GM12878 (cell line): ENCODE data around the gene CHCHD3. TPM values are rescaled to one million over a fixed set of nuclear protein-coding genes. Genes with fewer than 3 reads are reported as not detected.

Experiments
- ATAC-seq: fragments of 200-7000 bp; cut with Tn5 transposase; 3 replicates; pipeline ENCODE4 v1.9.1; 2020; ENCODE audit warnings: mild to moderate bottlenecking, moderate library complexity
- BruUV-seq: library from RNA; stranded (reverse); fragments of 400-500 nt; replicated peaks from 2 replicates; lab custom pipeline; 2021; lab: Mats Ljungman, UMichigan
- CTCF ChIA-PET: fragments of 300-600 bp; sonication (Branson Sonifier 250); formaldehyde crosslinking; extraction: SDS; loops from one replicate; lab custom pipeline; 2021; ENCODE audit warnings: inconsistent platforms; lab: Yijun Ruan, JAX
- POLR2A ChIA-PET: fragments of 350-600 bp; formaldehyde crosslinking; extraction: SDS; loops from one replicate; lab custom pipeline; 2021; ENCODE audit warnings: inconsistent platforms; lab: Charles Lee
- RAD21 ChIA-PET: fragments of 300-600 bp; sonication (Branson Sonifier 250); formaldehyde crosslinking; loops from one replicate; lab custom pipeline; 2023; ENCODE audit warnings: antibody characterized with exemption; ENCODE audit not compliant: unreplicated experiment; lab: Charles Lee
- SMC1A ChIA-PET: fragments of 300-600 bp; sonication (Branson Sonifier 250); formaldehyde crosslinking; loops from one replicate; lab custom pipeline; 2023; ENCODE audit not compliant: unreplicated experiment, uncharacterized antibody; lab: Charles Lee
- DNase-seq: peaks from one replicate; pipeline ENCODE4 v3.0.0-alpha.2; 2011; ENCODE audit warnings: low read depth, low spot score
- FAIRE-seq: peaks from 3 replicates; lab custom pipeline; 2011; peaks lifted over from hg19 to GRCh38; lab: Jason Lieb, UNC
- H2AFZ ChIP-seq: 2 replicates; pipeline ENCODE4 v1.6.0; 2011; ENCODE audit warnings: low read depth, low read length, control low read depth; ENCODE audit not compliant: control insufficient read depth
- H3K27ac ChIP-seq: 2 replicates; pipeline ENCODE4 v1.5.1; 2011; ENCODE audit warnings: control low read depth; ENCODE audit not compliant: control insufficient read depth, insufficient read depth
- H3K27me3 ChIP-seq, 2 experiments: replicated peaks in 1 of 2; 2 replicates each; pipeline versions ENCODE4 v1.6.0 to v1.6.1; 2011; ENCODE audit warnings: low read length in 1 of 2; ENCODE audit not compliant: control insufficient read depth in 2 of 2, insufficient read depth in 2 of 2
- H3K36me3 ChIP-seq, 2 experiments: 2 replicates each; pipeline ENCODE4 v1.5.1; 2011; ENCODE audit warnings: low read length in 1 of 2; ENCODE audit not compliant: control insufficient read depth in 2 of 2, insufficient read depth in 2 of 2
- H3K4me1 ChIP-seq: 2 replicates; pipeline ENCODE4 v1.6.1; 2011; ENCODE audit warnings: mild to moderate bottlenecking, low read length, moderate library complexity, mixed read lengths; ENCODE audit not compliant: control insufficient read depth, insufficient read depth
- H3K4me2 ChIP-seq: 2 replicates; pipeline ENCODE4 v1.6.0; 2011; ENCODE audit warnings: control low read depth; ENCODE audit not compliant: control insufficient read depth, insufficient read depth
- H3K4me3 ChIP-seq: fragments of 200-600 bp; sonication (generic); 2 replicates; pipeline ENCODE4 v1.5.1; 2016
- H3K79me2 ChIP-seq: 2 replicates; pipeline ENCODE4 v1.6.0; 2011; ENCODE audit warnings: low read length; ENCODE audit not compliant: control insufficient read depth, insufficient read depth
- H3K9ac ChIP-seq: 2 replicates; pipeline ENCODE4 v1.8.0; 2011; ENCODE audit warnings: low read length, control low read depth, mixed read lengths; ENCODE audit not compliant: control insufficient read depth, insufficient read depth
- H3K9me3 ChIP-seq: replicated peaks from 3 replicates; pipeline ENCODE4 v1.5.1; 2011; ENCODE audit warnings: mild to moderate bottlenecking, low read length; ENCODE audit not compliant: control insufficient read depth, insufficient read depth
- H4K20me1 ChIP-seq: 2 replicates; pipeline ENCODE4 v1.6.0; 2011; ENCODE audit not compliant: control insufficient read depth, insufficient read depth
- CREB1 ChIP-seq: IDR thresholded peaks from 2 replicates; pipeline ENCODE4 v1.6.1; 2012; ENCODE audit warnings: low read depth, mild to moderate bottlenecking, inconsistent platforms
- CREM ChIP-seq: IDR thresholded peaks from 2 replicates; pipeline ENCODE4 v1.6.1; 2014; ENCODE audit warnings: antibody characterized with exemption, low read depth
- EED ChIP-seq: sonication (generic); IDR thresholded peaks from 2 replicates; pipeline ENCODE4 v1.6.1; 2016; ENCODE audit warnings: antibody characterized with exemption, low read depth
- ETV6 ChIP-seq, 2 experiments: fragments of 450-650 bp in 1 of 2; IDR thresholded peaks in 1 of 2; conservative IDR thresholded peaks in 1 of 2; 2 replicates each; pipeline ENCODE4 v1.6.1; 2014; ENCODE audit warnings: antibody characterized with exemption in 1 of 2, borderline replicate concordance in 1 of 2, low read depth in 1 of 2, mild to moderate bottlenecking in 1 of 2, moderate library complexity in 1 of 2
- JUNB ChIP-seq: IDR thresholded peaks from 2 replicates; pipeline ENCODE4 v1.6.1; 2016; ENCODE audit warnings: antibody characterized with exemption, mild to moderate bottlenecking
- MEF2A ChIP-seq: IDR thresholded peaks from 2 replicates; pipeline ENCODE4 v1.6.1; 2011; ENCODE audit warnings: low read depth, mild to moderate bottlenecking, low read length, moderate library complexity; ENCODE audit not compliant: insufficient read depth
- NFIC ChIP-seq: IDR thresholded peaks from 2 replicates; pipeline ENCODE4 v1.6.1; 2012; ENCODE audit warnings: low read depth, mild to moderate bottlenecking, inconsistent platforms, low read length, moderate library complexity
- POLR2AphosphoS2 ChIP-seq: IDR thresholded peaks from 2 replicates; pipeline ENCODE4 v1.6.1; 2011; ENCODE audit warnings: low read depth, mild to moderate bottlenecking, low read length, improper control_type of control experiment, moderate library complexity
- POLR2AphosphoS5 ChIP-seq: IDR thresholded peaks from 2 replicates; pipeline ENCODE4 v1.6.1; 2011; ENCODE audit warnings: mild to moderate bottlenecking, low read length, inconsistent platforms
- RUNX3 ChIP-seq: IDR thresholded peaks from 2 replicates; pipeline ENCODE4 v1.6.1; 2012; ENCODE audit warnings: low read length, inconsistent platforms
- SIN3A ChIP-seq: IDR thresholded peaks from 2 replicates; pipeline ENCODE4 v1.6.1; 2012; ENCODE audit warnings: low read depth, low read length, improper control_type of control experiment
- TCF7 ChIP-seq: IDR thresholded peaks from 2 replicates; pipeline ENCODE4 v1.6.1; 2014; ENCODE audit warnings: antibody characterized with exemption, borderline replicate concordance
- ZBED1 ChIP-seq: IDR thresholded peaks from 2 replicates; pipeline ENCODE4 v1.6.1; 2016; ENCODE audit warnings: borderline replicate concordance
- ZSCAN29 ChIP-seq: fragments of 450-650 bp; IDR thresholded peaks from 2 replicates; pipeline ENCODE4 v1.6.1; 2017; ENCODE audit warnings: mild to moderate bottlenecking, moderate library complexity
- WGBS: methylation state at CpG from one replicate; pipeline ENCODE4 v1.1.6; 2016; ENCODE audit warnings: low lambda C conversion rate; ENCODE audit not compliant: insufficient replicate concordance, insufficient coverage; ENCODE audit errors: missing lambda C conversion rate; 5-methylcytosine and 5-hydroxymethylcytosine counted together
- in situ Hi-C: fragments of 300-500 bp; cut with MboI; formaldehyde crosslinking; loops from 9 replicates; pipeline ENCODE4 v1.14.3; 2018; ENCODE audit warnings: mixed read lengths
- intact Hi-C: fragments of 100-400 bp; cut with micrococcal nuclease; formaldehyde crosslinking; loops from one replicate; pipeline ENCODE4 v1.14.2; 2022; ENCODE audit not compliant: unreplicated experiment
- polyA plus RNA-seq, 11 experiments: library from polyadenylated mRNA; depleted of rRNA in 4 of 11; unstranded in 6 of 11; stranded (reverse) in 5 of 11; fragments of >200 nt; fragmentation: Nextera tagmentation in 4 of 11; fragmentation: Illumina TruSeq in 1 of 11; extraction: Ambion mirVana in 4 of 11; extraction: Trizol in 1 of 11; gene quantifications; 1 replicate in 1 of 11; 2 replicates in 10 of 11; pipeline versions ENCODE4 v1.2.1 to v1.2.3, GENCODE V29; 2011 to 2016; ENCODE audit warnings: inconsistent platforms in 2 of 11, missing spikeins in 2 of 11, low read depth in 1 of 11
- total RNA-seq, 4 experiments: library from RNA; depleted of rRNA in 3 of 4; stranded (reverse); fragments of >200 nt in 3 of 4; fragmentation: Illumina TruSeq in 1 of 4; extraction: Trizol in 1 of 4; gene quantifications; 2 replicates each; pipeline versions ENCODE4 v1.2.1 to v1.2.3, GENCODE V29; 2013 to 2021
- TF ChIP-seq, protein P1 (sequence below): fragments of 150-350 bp; IDR thresholded peaks from 2 replicates; pipeline ENCODE4 v1.6.1; 2016; ENCODE audit warnings: low read depth, low read length
- TF ChIP-seq, protein P2 (sequence below): fragments of 450-650 bp; IDR thresholded peaks from 2 replicates; pipeline ENCODE4 v1.6.1; 2017; ENCODE audit warnings: borderline replicate concordance
- TF ChIP-seq, protein P3 (sequence below): IDR thresholded peaks from 2 replicates; pipeline ENCODE4 v1.6.1; 2012; ENCODE audit warnings: low read length, inconsistent platforms

Gene CHCHD3
- total and polyA plus RNA-seq, 10 of the 15 experiments (the other 5 are each of a cell fraction or from before 2014, with no cell fraction given), result 38.3 to 178 (median 96.2) TPM

DNA sequence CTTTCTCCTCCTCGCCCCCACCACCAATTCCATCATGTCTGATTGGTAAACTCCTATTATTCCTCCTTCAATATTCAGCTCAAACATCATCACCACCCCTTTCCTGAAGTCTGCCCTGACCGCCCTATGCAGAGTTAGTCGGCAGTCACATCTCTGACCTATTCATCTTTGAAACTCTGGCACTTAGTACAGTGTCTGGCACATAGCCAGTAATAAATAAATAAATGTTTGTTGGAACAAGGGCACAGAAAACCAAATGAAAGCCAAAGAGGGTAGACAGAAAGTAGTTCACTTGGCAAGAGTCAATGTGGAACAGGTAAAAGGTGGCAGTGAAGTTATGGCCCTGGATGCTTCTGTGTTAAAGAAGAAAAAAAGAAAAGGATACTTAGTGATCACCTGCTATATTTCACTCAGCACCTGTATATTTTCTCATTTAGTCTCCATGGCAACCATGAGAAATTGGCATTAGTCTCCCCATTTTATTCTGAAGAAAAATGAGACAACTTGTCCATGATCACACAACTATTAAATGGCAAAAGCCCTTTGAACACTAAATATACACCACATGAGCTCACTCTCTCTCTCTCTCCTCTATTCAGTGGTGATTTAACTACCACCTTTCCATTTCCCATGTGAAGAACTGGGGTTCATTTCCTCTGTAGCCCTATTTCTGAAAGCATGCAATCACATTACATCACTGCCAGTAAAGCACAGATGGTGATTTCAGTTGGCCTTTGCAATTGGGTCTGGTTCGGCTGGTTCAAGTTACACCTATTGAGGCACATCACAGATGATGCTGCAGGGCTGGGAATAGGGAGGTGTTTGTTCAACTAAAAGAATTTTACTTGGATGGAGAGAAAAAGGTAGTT, 25.3 kb downstream of the CHCHD3 start:
- intact Hi-C loops, result no loop called here
- in situ Hi-C loops, result no loop called here
- no peak overlapping the region for H3K27ac ChIP-seq
- SMC1A ChIA-PET, result interaction anchor here (0.5 to 1.5 kb wide), 3 partner anchors 197 to 337 kb away, joined by 3 to 4 read pairs (median 3); no protein-coding TSS in a partner anchor
- no peaks in the 10 kb centered on the region; a peak in 1 of 4 replicates for H3K36me3 ChIP-seq
- no TSS peak for BruUV-seq
- H3K9ac ChIP-seq, result no peak overlapping the region
- POLR2A ChIA-PET, result no interaction called here
- FAIRE-seq (peak; percentile 31), DNase-seq (no peak), ATAC-seq (peak; percentile 12)
- no peak overlapping the region for H2AFZ ChIP-seq
- WGBS, result 79% methylated on average over 4 of the region's 4 CpGs
- peaks cover 45% of the 10 kb centered on the region for H3K79me2 ChIP-seq
- H3K4me3 ChIP-seq, result no peak overlapping the region
- no peak overlapping the region for H3K4me2 ChIP-seq
- H3K27me3 ChIP-seq, result no peaks in the 10 kb centered on the region
- H4K20me1 ChIP-seq, result no peaks in the 10 kb centered on the region
- RAD21 ChIA-PET, result no interaction called here
- H3K9me3 ChIP-seq, result no peaks in the 10 kb centered on the region
- CTCF ChIA-PET, result interaction anchor here (0.6 to 2.1 kb wide), 3 partner anchors 9 to 25 kb away, joined by 3 to 5 read pairs (median 3); partner anchors contain the start of gene CHCHD3
- H3K4me1 ChIP-seq, result peaks cover 18% of the 10 kb centered on the region
- peak; percentile 61; the same call in 1 of the 2 replicates for TF ChIP-seq TCF7
- peak in 1 of 2 experiments; percentile 81; a peak in 2 of 4 replicates for TF ChIP-seq ETV6 (conservative IDR thresholded peaks at IDR 0.05 in 1 of 2, IDR thresholded peaks at IDR 0.05 in 1 of 2; ENCODE audit: borderline replicate concordance in 1 of 2, low read depth in 1 of 2)
- TF ChIP-seq EED, result peak; percentile 74
- TF ChIP-seq, protein P1, sequence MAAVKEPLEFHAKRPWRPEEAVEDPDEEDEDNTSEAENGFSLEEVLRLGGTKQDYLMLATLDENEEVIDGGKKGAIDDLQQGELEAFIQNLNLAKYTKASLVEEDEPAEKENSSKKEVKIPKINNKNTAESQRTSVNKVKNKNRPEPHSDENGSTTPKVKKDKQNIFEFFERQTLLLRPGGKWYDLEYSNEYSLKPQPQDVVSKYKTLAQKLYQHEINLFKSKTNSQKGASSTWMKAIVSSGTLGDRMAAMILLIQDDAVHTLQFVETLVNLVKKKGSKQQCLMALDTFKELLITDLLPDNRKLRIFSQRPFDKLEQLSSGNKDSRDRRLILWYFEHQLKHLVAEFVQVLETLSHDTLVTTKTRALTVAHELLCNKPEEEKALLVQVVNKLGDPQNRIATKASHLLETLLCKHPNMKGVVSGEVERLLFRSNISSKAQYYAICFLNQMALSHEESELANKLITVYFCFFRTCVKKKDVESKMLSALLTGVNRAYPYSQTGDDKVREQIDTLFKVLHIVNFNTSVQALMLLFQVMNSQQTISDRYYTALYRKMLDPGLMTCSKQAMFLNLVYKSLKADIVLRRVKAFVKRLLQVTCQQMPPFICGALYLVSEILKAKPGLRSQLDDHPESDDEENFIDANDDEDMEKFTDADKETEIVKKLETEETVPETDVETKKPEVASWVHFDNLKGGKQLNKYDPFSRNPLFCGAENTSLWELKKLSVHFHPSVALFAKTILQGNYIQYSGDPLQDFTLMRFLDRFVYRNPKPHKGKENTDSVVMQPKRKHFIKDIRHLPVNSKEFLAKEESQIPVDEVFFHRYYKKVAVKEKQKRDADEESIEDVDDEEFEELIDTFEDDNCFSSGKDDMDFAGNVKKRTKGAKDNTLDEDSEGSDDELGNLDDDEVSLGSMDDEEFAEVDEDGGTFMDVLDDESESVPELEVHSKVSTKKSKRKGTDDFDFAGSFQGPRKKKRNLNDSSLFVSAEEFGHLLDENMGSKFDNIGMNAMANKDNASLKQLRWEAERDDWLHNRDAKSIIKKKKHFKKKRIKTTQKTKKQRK, result no peak
- 0 out of 2 replicates have a peak, but pooled peaks have one; percentile 24 for TF ChIP-seq MEF2A
- TF ChIP-seq, protein P2, sequence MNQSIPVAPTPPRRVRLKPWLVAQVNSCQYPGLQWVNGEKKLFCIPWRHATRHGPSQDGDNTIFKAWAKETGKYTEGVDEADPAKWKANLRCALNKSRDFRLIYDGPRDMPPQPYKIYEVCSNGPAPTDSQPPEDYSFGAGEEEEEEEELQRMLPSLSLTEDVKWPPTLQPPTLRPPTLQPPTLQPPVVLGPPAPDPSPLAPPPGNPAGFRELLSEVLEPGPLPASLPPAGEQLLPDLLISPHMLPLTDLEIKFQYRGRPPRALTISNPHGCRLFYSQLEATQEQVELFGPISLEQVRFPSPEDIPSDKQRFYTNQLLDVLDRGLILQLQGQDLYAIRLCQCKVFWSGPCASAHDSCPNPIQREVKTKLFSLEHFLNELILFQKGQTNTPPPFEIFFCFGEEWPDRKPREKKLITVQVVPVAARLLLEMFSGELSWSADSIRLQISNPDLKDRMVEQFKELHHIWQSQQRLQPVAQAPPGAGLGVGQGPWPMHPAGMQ, result no peak
- TF ChIP-seq JUNB, result peak; percentile 51
- peak; percentile 67; the same call in 1 of the 2 replicates for TF ChIP-seq RUNX3
- peak; percentile 72; the same call in 1 of the 2 replicates for TF ChIP-seq NFIC
- peak; percentile 47; the same call in 1 of the 2 replicates for TF ChIP-seq CREB1
- TF ChIP-seq POLR2AphosphoS2, result no peak
- peak; percentile 59 for TF ChIP-seq CREM
- TF ChIP-seq, protein P3, sequence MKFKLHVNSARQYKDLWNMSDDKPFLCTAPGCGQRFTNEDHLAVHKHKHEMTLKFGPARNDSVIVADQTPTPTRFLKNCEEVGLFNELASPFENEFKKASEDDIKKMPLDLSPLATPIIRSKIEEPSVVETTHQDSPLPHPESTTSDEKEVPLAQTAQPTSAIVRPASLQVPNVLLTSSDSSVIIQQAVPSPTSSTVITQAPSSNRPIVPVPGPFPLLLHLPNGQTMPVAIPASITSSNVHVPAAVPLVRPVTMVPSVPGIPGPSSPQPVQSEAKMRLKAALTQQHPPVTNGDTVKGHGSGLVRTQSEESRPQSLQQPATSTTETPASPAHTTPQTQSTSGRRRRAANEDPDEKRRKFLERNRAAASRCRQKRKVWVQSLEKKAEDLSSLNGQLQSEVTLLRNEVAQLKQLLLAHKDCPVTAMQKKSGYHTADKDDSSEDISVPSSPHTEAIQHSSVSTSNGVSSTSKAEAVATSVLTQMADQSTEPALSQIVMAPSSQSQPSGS, result peak; percentile 62; the same call in 1 of the 2 replicates
- TF ChIP-seq POLR2AphosphoS5, result no peak
- TF ChIP-seq SIN3A, result no peak
- TF ChIP-seq ZBED1, result peak; percentile 26; the same call in 1 of the 2 replicates
- TF ChIP-seq ZSCAN29, result no peak
